ENCODE data around the gene SHC2. TPM values are rescaled to one million over a fixed set of nuclear protein-coding genes. Genes with fewer than 3 reads are reported as not detected.

SHC2 gene
- total and polyA plus RNA-seq, 9 of the 15 experiments (the other 6 are each of a cell fraction or from before 2014, with no cell fraction given): 0.14 to 0.36 (median 0.17) TPM; not detected in 5

GRCh38 chr19:461721-462551 is 1.1 kb upstream of the SHC2 start:
- 0 out of 2 replicates have a peak overlapping the region, but pooled peaks have one; percentile 17 for H3K4me3 ChIP-seq
- POLR2A ChIA-PET: interaction anchor here (0.5 to 0.6 kb wide), 2 partner anchors 87 to 152 kb away, joined by 3 read pairs; no protein-coding TSS in a partner anchor
- TF ChIP-seq CTBP1 (IDR thresholded peaks at IDR 0.05; ENCODE audit: borderline replicate concordance) (peak; percentile 64; the same call in 1 of the 2 replicates), RFX5 (IDR thresholded peaks at IDR 0.05; ENCODE audit: low read depth, low read length) (no peak), NCOA1 (IDR thresholded peaks at IDR 0.05; ENCODE audit: low read depth) (no peak), ZNF740 (CRISPR knock-in tag; IDR thresholded peaks at IDR 0.05) (peak; percentile 10; the same call in 1 of the 2 replicates), ZNF740 (tag; IDR thresholded peaks at IDR 0.05) (no peak), MTA1 (IDR thresholded peaks at IDR 0.05; ENCODE audit: borderline replicate concordance) (0 out of 2 replicates have a peak, but pooled peaks have one; percentile 39), ZNF318 (IDR thresholded peaks at IDR 0.05; ENCODE audit: borderline replicate concordance in 1 of 2, low read depth in 1 of 2) (no peak), LCOR (CRISPR knock-in tag; IDR thresholded peaks at IDR 0.05) (0 out of 2 replicates have a peak, but pooled peaks have one; percentile 40), TCF3 (CRISPR knock-in tag; IDR thresholded peaks at IDR 0.05) (peak; percentile 32), CCNT2 (IDR thresholded peaks at IDR 0.05; ENCODE audit: borderline replicate concordance, extremely low read depth, insufficient read length, low read depth, low read length) (peak; percentile 56)

More at GRCh38 chr19:461721-462551, 1.1 kb upstream of the SHC2 start:
- FAIRE-seq (no peak), ATAC-seq (peak; percentile 76), DNase-seq (ENCODE audit: extremely low read depth in 1 of 4, low spot score in 3 of 4) (peak; percentile 76 to 93 (median 86))
- Histone ChIP-seq H2AFZ (ENCODE audit: low read depth, low read length) (peak overlapping the region; percentile 62; the same call in 1 of the 2 replicates), H3K9ac (ENCODE audit: insufficient read depth in 1 of 2, low read depth in 2 of 2, low read length in 2 of 2) (peak overlapping the region in 1 of 2 experiments; percentile 81; a peak in 2 of 4 replicates), H3K9me1 (ENCODE audit: control insufficient read depth, insufficient read depth, low read length) (no peaks in the 10 kb centered on the region), H3K27ac (ENCODE audit: extremely low read depth, low read depth, low read length) (no peak overlapping the region), H4K20me1 (replicated peaks; ENCODE audit: control insufficient read depth, insufficient read depth, low read length) (no peaks in the 10 kb centered on the region), H3K4me1 (replicated peaks in 1 of 2; ENCODE audit: control insufficient read depth in 2 of 2, insufficient read depth in 2 of 2, low read length in 2 of 2) (peaks cover 5 to 38% of the 10 kb centered on the region in 2 experiments; a peak in 4 of 5 replicates), H3K27me3 (ENCODE audit: control insufficient read depth in 2 of 2, insufficient read depth in 2 of 2, low read length in 2 of 2) (peaks cover 0 to 10% of the 10 kb centered on the region in 2 experiments; a peak in 1 of 5 replicates), H3K36me3 (ENCODE audit: control insufficient read depth, insufficient read depth, low read length) (no peaks in the 10 kb centered on the region), H3K4me2 (ENCODE audit: insufficient read depth, low read length) (peak overlapping the region; percentile 66), H3K9me3 (replicated peaks; ENCODE audit: control insufficient read depth, insufficient read depth, low read depth, low read length) (no peaks in the 10 kb centered on the region; the same call in 1 of the 2 replicates), H3K79me2 (ENCODE audit: control insufficient read depth, insufficient read depth, low read length) (no peaks in the 10 kb centered on the region)
- no TSS peak for BruUV-seq (replicated peaks)
- CTCF ChIA-PET (ENCODE audit: low intra/inter-chr PET ratio): no interaction called here
- 3% methylated on average over 39 of the region's 60 CpGs for WGBS (ENCODE audit: insufficient coverage, low coverage, missing lambda C conversion rate)
- in situ Hi-C loops (cut with MboI) (no loop called here), intact Hi-C loops (cut with micrococcal nuclease) (no loop called here)

Measured in K562 (cell line).